Activated CD4-positive, alpha-beta T cell treated with anti-CD3 and anti-CD28 coated beads, Interleukin-2, amount 10 ng/mL, durations not matched to agents 24 days and 14 days (primary cell): ENCODE results near the gene PHF12. TPM values are rescaled to one million over a fixed set of nuclear protein-coding genes. Genes with fewer than 3 reads are reported as not detected.

ENCODE experiments used
- DNase-seq: peaks from one replicate; pipeline ENCODE4 v3.0.0; 2022
- H3K27ac Mint-ChIP-seq: one replicate; pipeline ENCODE4 v1.8.0; 2022; ENCODE audit warnings: mild to moderate bottlenecking, mixed read lengths
- H3K27me3 Mint-ChIP-seq: one replicate; pipeline ENCODE4 v1.8.0; 2022; ENCODE audit warnings: mixed read lengths
- H3K36me3 Mint-ChIP-seq: one replicate; pipeline ENCODE4 v1.8.0; 2022; ENCODE audit warnings: low read depth, mild to moderate bottlenecking, mixed read lengths
- H3K4me1 Mint-ChIP-seq: one replicate; pipeline ENCODE4 v1.8.0; 2021; ENCODE audit warnings: mixed read lengths
- H3K4me3 Mint-ChIP-seq: one replicate; pipeline ENCODE4 v1.8.0; 2022; ENCODE audit warnings: mild to moderate bottlenecking, moderate library complexity, mixed read lengths
- H3K9me3 Mint-ChIP-seq: one replicate; pipeline ENCODE4 v1.8.0; 2021; ENCODE audit warnings: mixed read lengths
- intact Hi-C: fragments of 100-400 bp; cut with micrococcal nuclease; formaldehyde crosslinking; loops from one replicate; pipeline ENCODE4 v1.15.1; 2023
- total RNA-seq: library from RNA; stranded (reverse); gene quantifications from 2 replicates; pipeline ENCODE4 v1.2.3, GENCODE V29; 2022

The PHF12 gene
- total RNA-seq, 1 donor from 2014 or later = 61.1 TPM

GRCh38 chr17:28985950-28986713 is 34.8 kb upstream of the PHF12 start:
- H3K4me1 Mint-ChIP-seq = peaks cover 21% of the 10 kb centered on the region
- intact Hi-C loops = no loop called here
- no peak overlapping the region for H3K27ac Mint-ChIP-seq
- H3K36me3 Mint-ChIP-seq = no peaks in the 10 kb centered on the region
- DNase-seq = no peak
- no peaks in the 10 kb centered on the region for H3K9me3 Mint-ChIP-seq
- peaks cover 2% of the 10 kb centered on the region for H3K27me3 Mint-ChIP-seq
- no peak overlapping the region for H3K4me3 Mint-ChIP-seq

GRCh38 chr17:28983286-28984230 is 32.2 kb upstream of the PHF12 start:
- H3K27me3 Mint-ChIP-seq = peaks cover under 1% of the 10 kb centered on the region
- H3K4me3 Mint-ChIP-seq = no peak overlapping the region
- peaks cover 21% of the 10 kb centered on the region for H3K4me1 Mint-ChIP-seq
- DNase-seq = no peak
- H3K9me3 Mint-ChIP-seq = no peaks in the 10 kb centered on the region
- H3K27ac Mint-ChIP-seq = no peak overlapping the region
- no peaks in the 10 kb centered on the region for H3K36me3 Mint-ChIP-seq
- intact Hi-C loops = no loop called here

- peak overlapping the region; percentile 24 for H3K4me3 Mint-ChIP-seq
- peak overlapping the region; percentile 50 for H3K27ac Mint-ChIP-seq
- H3K27me3 Mint-ChIP-seq = no peaks in the 10 kb centered on the region
- no peaks in the 10 kb centered on the region for H3K36me3 Mint-ChIP-seq
- DNase-seq = peak; percentile 80
- H3K9me3 Mint-ChIP-seq = no peaks in the 10 kb centered on the region
- intact Hi-C loops = no loop called here
- H3K4me1 Mint-ChIP-seq = peaks cover 21% of the 10 kb centered on the region
These were observed 30.9 kb upstream of the PHF12 start for GRCh38 chr17:28982131-28982793.

- DNase-seq = no peak
- intact Hi-C loops = no loop called here
- no peaks in the 10 kb centered on the region for H3K9me3 Mint-ChIP-seq
- H3K4me1 Mint-ChIP-seq = peaks cover 18% of the 10 kb centered on the region
- H3K27me3 Mint-ChIP-seq = no peaks in the 10 kb centered on the region
- H3K4me3 Mint-ChIP-seq = no peak overlapping the region
- no peaks in the 10 kb centered on the region for H3K36me3 Mint-ChIP-seq
- no peak overlapping the region for H3K27ac Mint-ChIP-seq
These were observed 27.1 kb upstream of the PHF12 start for GRCh38 chr17:28978356-28978964.

GRCh38 chr17:28977659-28978355 is 26.5 kb upstream of the PHF12 start:
- H3K27ac Mint-ChIP-seq = no peak overlapping the region
- DNase-seq = no peak
- peaks cover 11% of the 10 kb centered on the region for H3K4me1 Mint-ChIP-seq
- no peaks in the 10 kb centered on the region for H3K9me3 Mint-ChIP-seq
- H3K36me3 Mint-ChIP-seq = no peaks in the 10 kb centered on the region
- intact Hi-C loops = no loop called here
- H3K27me3 Mint-ChIP-seq = no peaks in the 10 kb centered on the region
- no peak overlapping the region for H3K4me3 Mint-ChIP-seq

- no peak for DNase-seq
- intact Hi-C loops = no loop called here
- no peaks in the 10 kb centered on the region for H3K36me3 Mint-ChIP-seq
- H3K4me1 Mint-ChIP-seq = no peaks in the 10 kb centered on the region
- H3K27ac Mint-ChIP-seq = no peak overlapping the region
- no peak overlapping the region for H3K4me3 Mint-ChIP-seq
- no peaks in the 10 kb centered on the region for H3K9me3 Mint-ChIP-seq
- H3K27me3 Mint-ChIP-seq = no peaks in the 10 kb centered on the region
These were observed 24.3 kb upstream of the PHF12 start for GRCh38 chr17:28975646-28976045.

GRCh38 chr17:28975031-28975430 is 23.7 kb upstream of the PHF12 start:
- Mint-ChIP-seq H3K4me3 (no peak overlapping the region), H3K9me3 (no peaks in the 10 kb centered on the region), H3K27me3 (no peaks in the 10 kb centered on the region), H3K4me1 (no peaks in the 10 kb centered on the region), H3K27ac (no peak overlapping the region), H3K36me3 (no peaks in the 10 kb centered on the region)
- DNase-seq = no peak
- intact Hi-C loops = no loop called here

GRCh38 chr17:28974451-28974850 is 23.1 kb upstream of the PHF12 start:
- intact Hi-C loops = no loop called here
- DNase-seq = no peak
- Mint-ChIP-seq H3K4me3 (no peak overlapping the region), H3K9me3 (no peaks in the 10 kb centered on the region), H3K27ac (no peak overlapping the region), H3K27me3 (no peaks in the 10 kb centered on the region), H3K4me1 (no peaks in the 10 kb centered on the region), H3K36me3 (no peaks in the 10 kb centered on the region)

GRCh38 chr17:28973425-28973824 is 22.1 kb upstream of the PHF12 start:
- Mint-ChIP-seq H3K4me3 (no peak overlapping the region), H3K27ac (no peak overlapping the region), H3K36me3 (no peaks in the 10 kb centered on the region), H3K9me3 (no peaks in the 10 kb centered on the region), H3K27me3 (no peaks in the 10 kb centered on the region), H3K4me1 (peaks cover 2% of the 10 kb centered on the region)
- no peak for DNase-seq
- intact Hi-C loops = no loop called here

GRCh38 chr17:28972437-28972836 is 21.1 kb upstream of the PHF12 start:
- no peak overlapping the region for H3K4me3 Mint-ChIP-seq
- no peaks in the 10 kb centered on the region for H3K9me3 Mint-ChIP-seq

GRCh38 chr17:28970879-28971278 is 19.6 kb upstream of the PHF12 start:
- Mint-ChIP-seq H3K9me3 (no peaks in the 10 kb centered on the region), H3K27me3 (no peaks in the 10 kb centered on the region), H3K36me3 (no peaks in the 10 kb centered on the region), H3K4me3 (no peak overlapping the region), H3K27ac (no peak overlapping the region), H3K4me1 (peaks cover 2% of the 10 kb centered on the region)
- intact Hi-C loops = no loop called here
- no peak for DNase-seq

More at GRCh38 chr17:28972437-28972836, 21.1 kb upstream of the PHF12 start:
- no peak overlapping the region for H3K27ac Mint-ChIP-seq
- no peak for DNase-seq
- no peaks in the 10 kb centered on the region for H3K27me3 Mint-ChIP-seq
- H3K36me3 Mint-ChIP-seq = no peaks in the 10 kb centered on the region
- intact Hi-C loops = no loop called here
- peaks cover 2% of the 10 kb centered on the region for H3K4me1 Mint-ChIP-seq

- no peak for DNase-seq
- Mint-ChIP-seq H3K9me3 (no peaks in the 10 kb centered on the region), H3K36me3 (no peaks in the 10 kb centered on the region), H3K4me1 (peaks cover 2% of the 10 kb centered on the region), H3K27me3 (no peaks in the 10 kb centered on the region), H3K4me3 (no peak overlapping the region), H3K27ac (no peak overlapping the region)
- intact Hi-C loops = no loop called here
These were observed 18.5 kb upstream of the PHF12 start for GRCh38 chr17:28969706-28970393.

- H3K36me3 Mint-ChIP-seq = no peaks in the 10 kb centered on the region
- H3K9me3 Mint-ChIP-seq = no peaks in the 10 kb centered on the region
- H3K27me3 Mint-ChIP-seq = peaks cover under 1% of the 10 kb centered on the region
- DNase-seq = no peak
- intact Hi-C loops = no loop called here
- H3K27ac Mint-ChIP-seq = no peak overlapping the region
- peaks cover 2% of the 10 kb centered on the region for H3K4me1 Mint-ChIP-seq
- no peak overlapping the region for H3K4me3 Mint-ChIP-seq
These were observed 17.6 kb upstream of the PHF12 start for GRCh38 chr17:28968914-28969295.
